IPS-18c (cell line): ENCODE results near the gene ARHGAP28.

Experiments used
- H3K4me3 ChIP-seq: 2 replicates; pipeline ENCODE4 v1.7.0; 2013; ENCODE audit warnings: low read depth, mild to moderate bottlenecking, low read length, moderate library complexity; ENCODE audit not compliant: insufficient read depth
- H3K9me3 ChIP-seq: one replicate; pipeline ENCODE4 v1.6.1; 2013; ENCODE audit warnings: mild to moderate bottlenecking, low read length, moderate library complexity; ENCODE audit not compliant: control insufficient read depth, insufficient read depth

ARHGAP28 gene, protein sequence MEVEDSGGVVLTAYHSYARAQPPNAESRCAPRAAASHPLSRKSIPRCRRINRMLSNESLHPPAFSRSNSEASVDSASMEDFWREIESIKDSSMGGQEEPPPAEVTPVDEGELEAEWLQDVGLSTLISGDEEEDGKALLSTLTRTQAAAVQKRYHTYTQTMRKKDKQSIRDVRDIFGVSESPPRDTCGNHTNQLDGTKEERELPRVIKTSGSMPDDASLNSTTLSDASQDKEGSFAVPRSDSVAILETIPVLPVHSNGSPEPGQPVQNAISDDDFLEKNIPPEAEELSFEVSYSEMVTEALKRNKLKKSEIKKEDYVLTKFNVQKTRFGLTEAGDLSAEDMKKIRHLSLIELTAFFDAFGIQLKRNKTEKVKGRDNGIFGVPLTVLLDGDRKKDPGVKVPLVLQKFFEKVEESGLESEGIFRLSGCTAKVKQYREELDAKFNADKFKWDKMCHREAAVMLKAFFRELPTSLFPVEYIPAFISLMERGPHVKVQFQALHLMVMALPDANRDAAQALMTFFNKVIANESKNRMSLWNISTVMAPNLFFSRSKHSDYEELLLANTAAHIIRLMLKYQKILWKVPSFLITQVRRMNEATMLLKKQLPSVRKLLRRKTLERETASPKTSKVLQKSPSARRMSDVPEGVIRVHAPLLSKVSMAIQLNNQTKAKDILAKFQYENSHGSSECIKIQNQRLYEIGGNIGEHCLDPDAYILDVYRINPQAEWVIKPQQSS

DNA sequence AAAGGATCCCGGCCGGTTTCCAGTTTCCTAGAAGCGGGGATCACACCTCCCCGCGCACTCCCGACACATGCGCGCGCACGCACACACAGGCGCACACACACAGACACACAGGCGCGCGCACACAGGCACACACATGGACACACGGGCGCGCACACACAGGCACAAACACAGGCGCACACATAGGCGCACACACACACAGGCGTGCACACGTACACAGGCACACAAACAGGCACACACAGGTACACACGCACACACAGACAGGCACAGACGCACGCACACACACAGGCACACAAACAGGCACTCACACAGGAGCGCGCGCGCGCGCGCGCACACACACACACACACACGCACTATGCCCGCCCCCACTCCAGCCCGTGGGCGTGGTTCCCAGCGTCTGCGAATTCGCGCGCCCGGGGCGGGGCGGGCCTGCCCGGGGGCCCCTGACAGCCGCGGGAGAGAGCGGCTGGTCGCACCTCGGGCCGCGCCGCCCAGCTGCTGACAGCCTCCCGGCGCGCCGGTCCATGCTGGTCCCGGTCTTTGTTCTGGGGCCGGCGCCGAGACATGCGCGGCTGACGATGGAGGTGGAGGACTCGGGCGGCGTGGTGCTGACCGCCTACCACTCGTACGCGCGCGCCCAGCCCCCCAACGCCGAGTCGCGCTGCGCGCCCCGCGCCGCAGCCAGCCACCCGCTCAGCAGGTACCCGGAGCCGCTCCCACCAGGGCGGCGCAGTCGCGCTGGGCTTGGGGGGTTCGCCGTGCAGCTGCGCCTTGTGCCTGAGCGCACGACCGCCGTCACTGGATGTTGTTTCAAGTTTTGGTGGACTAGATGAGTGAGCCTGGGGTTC lies at the start of gene ARHGAP28:
Gene ARHGAP28, plus strand, starts transcription at position 470 of the 845 bp plus-strand sequence. Its CDS starts 106 bp downstream, at position 576.
- H3K4me3 ChIP-seq = peak within 1 kb of the TSS; percentile 74
- H3K9me3 ChIP-seq = no peaks in the 10 kb centered on the region

DNA sequence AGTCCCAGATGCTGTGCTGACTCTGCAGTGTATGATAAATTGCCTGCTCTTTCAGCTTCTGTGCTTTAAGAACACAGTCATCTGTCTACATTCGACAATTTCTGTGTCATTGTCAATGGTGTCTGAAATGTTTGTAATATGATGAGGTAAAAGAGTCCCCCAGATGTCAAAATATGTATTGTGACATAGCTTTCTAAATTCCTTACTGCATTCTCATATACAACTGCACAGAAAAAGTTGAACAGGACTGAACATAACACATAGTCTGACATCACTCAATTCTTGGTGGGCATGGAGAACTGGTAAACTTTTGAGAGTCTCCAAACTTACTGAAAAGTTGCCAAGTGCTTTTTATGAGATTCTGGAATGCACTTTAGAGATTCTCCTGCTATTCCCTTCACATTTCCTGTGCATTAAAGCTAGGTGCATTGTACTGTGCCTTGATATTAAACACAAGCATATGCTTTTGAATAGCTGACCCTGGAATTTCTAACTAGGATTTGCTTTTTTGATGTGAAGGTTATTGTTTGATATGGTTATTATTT lies 48.1 kb upstream of the ARHGAP28 start:
- no peaks in the 10 kb centered on the region for H3K9me3 ChIP-seq
- no peak overlapping the region for H3K4me3 ChIP-seq

DNA sequence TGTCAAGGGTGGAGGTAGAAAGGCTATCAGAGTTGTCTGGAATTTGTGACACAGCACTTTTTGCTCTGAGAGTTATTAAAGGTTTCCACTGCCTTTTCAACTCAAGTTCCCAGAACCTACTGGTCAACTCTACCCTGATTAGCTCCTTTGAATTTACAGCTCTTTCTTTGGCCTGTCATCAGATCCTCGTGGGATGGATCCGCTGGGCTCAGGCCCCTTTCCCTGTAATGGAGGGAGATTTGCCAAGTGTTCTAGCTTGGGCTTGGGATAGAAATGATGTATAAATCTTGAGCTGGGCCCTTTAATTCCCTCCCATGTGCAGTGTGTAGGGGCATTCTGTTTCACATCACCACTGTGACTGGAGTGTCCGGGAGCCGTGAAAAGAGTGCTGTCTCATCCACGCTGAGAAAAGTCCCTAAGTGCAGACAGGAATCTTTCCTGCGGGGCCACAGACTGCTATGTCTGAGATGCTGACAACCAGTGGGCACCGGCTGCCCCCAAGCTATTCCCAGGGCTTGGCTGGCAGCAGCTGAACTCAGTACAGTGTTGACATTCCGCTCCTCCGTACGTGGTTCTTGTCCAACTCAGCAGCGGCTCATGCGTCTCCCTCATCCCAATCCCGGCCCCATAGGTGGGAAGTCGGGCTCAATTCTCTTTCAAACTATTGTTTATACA lies 46.9 kb upstream of the ARHGAP28 start:
- Histone ChIP-seq H3K9me3 (peaks cover 2% of the 10 kb centered on the region), H3K4me3 (no peak overlapping the region)

DNA sequence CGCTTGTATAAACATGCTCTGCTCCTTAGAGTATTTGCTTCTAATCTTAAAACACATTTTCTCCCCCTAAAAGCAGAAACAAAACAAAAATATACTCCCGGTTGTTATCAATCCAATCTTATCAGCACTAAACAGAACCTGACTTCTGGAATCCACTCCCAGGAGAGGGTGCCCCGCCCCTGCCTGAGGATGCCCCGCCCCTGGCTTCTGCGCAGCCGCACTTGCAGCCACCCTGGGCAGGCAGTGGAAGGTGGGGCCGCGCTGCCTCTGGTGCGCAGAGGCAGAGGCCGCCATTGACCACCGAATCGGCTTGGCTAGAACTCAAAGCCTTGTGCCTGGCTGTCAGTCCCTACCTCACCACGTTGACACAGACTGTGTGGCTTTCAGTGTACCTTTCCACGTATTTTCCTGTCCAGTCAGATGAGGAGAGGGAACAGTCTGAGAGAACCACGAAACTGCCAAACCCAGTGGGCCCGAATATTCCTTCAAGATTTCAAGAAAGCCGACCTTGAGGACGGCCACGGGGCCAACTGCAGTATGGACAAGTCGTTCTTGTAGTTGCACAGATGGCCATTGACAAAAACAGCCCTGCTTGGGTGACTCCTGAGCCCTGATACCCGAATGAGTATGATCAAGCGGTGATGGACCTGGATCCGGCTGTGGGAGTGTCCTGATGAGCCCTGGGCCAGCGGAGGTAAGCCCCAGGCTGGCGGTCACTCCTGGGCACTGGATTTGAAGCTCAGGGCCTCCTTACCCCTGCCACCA lies 46.2 kb upstream of the ARHGAP28 start:
- peaks cover 2% of the 10 kb centered on the region for H3K9me3 ChIP-seq
- no peak overlapping the region for H3K4me3 ChIP-seq

DNA sequence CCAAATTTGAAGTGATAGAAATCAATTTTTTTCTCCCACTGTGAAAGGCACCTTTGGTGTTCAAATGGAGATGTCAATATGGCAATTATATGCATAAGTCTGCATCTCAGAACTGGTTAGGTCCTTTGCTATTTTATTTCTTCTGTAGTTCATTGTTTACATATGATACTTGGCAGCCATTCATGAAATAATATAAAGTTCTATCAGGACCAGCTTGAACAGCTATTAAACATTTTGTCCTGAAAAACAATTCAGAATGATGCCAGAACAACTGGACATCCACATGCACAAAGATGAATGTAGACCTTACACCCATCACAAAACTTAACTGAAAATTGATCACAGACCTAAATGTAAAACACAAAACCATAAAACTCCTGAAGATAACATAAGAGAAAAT lies 41.8 kb upstream of the ARHGAP28 start:
- H3K4me3 ChIP-seq = no peak overlapping the region
- H3K9me3 ChIP-seq = peaks cover 2% of the 10 kb centered on the region

DNA sequence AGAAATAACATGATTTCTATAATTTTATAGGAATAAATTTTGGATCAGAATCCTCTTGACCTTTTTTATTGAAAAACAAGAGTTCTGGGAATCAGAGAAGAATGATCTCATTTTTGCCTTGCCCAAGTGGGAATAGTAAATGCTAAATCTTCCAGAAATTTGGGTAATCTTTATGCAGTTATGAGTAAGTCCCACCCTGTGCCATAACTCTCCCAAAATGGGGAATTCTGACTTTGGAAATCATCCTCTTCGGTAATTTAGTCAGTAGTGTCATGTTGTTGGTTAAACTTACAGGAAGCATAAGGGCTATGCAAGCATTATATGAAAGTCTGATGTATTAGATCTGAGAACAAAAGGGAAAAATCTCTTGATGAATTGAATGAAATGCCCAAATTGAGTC lies 20.6 kb upstream of the ARHGAP28 start:
- Histone ChIP-seq H3K4me3 (no peak overlapping the region), H3K9me3 (no peaks in the 10 kb centered on the region)

DNA sequence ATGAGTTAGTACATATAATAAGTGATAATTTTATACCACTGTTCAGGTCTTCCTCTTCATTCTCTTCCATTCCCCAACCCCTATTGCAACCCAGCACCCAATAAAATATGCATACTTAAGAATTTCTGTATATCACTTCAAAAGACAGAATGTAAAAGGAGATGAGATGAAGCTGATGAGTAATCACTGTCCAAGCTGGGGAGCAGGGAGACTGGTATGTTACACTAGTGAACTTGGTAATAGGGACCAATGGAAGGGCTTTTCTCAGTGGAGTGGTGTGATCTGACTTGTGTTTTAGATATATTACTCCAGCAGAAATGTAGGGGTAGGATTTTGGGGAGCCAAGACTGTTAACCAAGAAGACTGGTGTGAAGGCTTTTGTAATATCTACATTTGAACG lies 18.0 kb upstream of the ARHGAP28 start:
- Histone ChIP-seq H3K4me3 (no peak overlapping the region), H3K9me3 (no peaks in the 10 kb centered on the region)

DNA sequence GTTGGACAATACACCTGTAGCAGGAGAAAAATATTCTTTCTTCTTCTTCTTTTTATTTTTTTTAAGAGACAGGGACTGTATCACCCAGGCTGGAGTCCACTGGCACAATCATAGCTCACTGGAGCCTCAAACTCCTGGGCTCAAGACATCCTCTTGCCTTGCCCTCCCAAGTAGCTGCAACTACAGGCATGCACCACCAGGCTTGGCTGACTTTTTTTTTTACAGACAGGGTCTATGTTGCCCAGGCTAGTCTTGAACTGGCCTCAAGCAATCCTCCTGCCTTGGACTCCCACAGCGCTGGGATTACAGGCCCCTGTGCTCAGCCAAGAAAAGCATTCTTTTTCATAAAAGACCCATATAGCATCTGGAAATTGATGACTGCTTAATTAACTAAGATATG lies 17.1 kb upstream of the ARHGAP28 start:
- Histone ChIP-seq H3K9me3 (no peaks in the 10 kb centered on the region), H3K4me3 (no peak overlapping the region)

DNA sequence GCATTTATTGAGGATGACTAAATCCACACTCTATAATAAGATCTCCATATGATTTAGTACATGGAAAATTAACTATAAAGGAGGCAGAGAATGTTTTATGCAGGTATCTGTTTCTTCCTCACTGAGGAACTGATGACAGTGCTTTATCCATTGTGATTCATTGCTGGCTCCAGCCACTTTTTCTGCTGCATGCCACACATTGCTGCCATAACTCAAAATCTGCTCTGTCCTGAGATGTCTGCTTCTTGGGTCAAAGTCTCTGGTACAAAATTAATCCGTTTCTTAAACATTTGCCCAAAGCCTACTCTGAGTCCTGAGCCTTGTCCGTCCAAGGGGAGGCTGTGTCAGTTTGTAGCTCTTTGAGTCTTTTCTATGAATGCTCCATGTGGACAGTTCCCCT lies 15.5 kb upstream of the ARHGAP28 start:
- no peak overlapping the region for H3K4me3 ChIP-seq
- no peaks in the 10 kb centered on the region for H3K9me3 ChIP-seq

DNA sequence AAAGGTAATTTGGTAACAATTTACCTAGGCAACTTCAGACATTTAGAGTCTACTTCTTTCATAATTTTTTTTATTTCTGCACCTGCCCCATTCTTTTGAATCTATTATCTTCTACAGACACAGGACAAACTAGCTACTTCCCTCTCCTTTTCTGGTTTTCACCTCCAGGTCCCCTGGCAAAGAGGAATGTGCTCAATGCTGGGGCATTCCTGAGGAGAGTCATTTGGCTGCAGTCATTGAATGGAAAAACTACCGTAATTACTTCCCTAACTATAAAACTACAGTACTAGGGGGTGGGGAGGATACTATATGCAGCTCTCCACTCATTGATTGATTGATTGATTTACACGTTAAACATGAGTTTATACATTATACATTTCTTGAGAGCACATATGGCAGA lies 11.2 kb upstream of the ARHGAP28 start:
- H3K9me3 ChIP-seq = no peaks in the 10 kb centered on the region
- H3K4me3 ChIP-seq = no peak overlapping the region; the same call in 1 of the 2 replicates

DNA sequence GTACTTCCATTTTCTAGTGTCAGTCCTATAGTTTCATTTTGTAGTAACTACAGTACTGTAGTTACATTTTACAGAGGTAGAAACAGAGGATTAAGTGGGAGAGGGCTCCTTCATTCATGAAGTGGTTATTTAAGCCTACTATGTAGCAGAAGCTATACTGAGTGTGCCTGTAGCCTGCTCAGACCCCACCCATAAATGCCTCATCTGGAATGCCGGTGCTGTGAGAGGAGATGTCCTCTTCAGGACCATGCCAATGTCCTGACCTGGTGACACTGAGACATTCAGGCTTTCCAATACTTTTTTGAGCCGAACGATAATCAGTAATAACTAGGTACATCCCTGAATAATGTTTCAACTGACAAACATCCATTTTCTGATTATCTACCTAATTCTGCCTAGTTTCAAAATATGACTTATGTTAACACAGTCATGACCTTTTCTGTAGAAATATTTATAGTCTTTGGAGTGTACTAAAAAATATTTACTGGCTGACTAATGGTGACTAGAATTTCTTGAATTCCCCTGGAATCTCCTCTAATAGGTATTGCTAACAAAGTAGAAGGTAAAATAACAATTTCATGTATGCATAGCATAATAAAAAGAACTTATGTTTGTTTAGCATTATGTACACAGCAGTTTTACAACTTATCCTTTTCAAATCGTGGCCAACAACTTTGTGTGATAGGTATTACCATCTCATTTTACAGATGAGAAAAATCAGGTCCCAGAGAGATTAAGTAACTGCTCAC lies 10.2 kb upstream of the ARHGAP28 start:
- H3K4me3 ChIP-seq = no peak overlapping the region
- no peaks in the 10 kb centered on the region for H3K9me3 ChIP-seq

DNA sequence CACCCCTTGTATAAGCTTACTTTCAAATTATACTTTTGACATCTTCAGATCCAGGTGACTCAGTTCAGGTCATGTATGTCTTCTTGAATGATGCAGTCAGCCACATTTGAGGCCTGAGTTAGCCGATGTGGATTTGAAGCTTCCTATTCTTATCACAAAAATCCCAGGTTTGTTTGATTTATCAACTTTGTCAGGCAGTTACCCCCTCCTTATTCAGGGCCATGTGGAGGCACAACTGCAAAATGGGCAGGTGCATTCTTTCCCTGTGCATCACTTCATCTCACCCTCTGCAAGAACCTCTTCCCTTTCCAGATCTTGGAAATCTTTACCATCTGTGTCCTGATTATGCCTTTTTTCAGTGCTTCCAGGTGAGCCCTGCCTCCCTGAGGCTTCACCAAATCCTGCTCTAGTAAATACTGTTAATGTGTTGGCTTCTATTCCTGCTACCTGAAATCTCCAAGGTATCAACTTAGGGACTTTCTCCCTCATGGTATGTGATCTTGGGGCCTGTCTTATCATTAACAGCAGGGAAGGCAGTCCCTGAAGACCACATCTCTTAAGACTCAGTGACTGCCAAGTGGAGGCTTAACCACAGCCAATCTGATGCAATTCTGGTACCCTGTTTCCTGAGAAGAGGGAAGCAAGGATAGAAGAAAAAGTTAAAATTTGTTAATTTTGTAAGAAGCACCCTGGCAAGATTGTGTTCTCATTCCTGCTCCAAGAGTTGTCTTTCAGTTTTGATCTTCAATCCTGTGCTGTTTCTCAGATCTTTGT lies 9.4 kb upstream of the ARHGAP28 start:
- Histone ChIP-seq H3K4me3 (no peak overlapping the region), H3K9me3 (no peaks in the 10 kb centered on the region)

DNA sequence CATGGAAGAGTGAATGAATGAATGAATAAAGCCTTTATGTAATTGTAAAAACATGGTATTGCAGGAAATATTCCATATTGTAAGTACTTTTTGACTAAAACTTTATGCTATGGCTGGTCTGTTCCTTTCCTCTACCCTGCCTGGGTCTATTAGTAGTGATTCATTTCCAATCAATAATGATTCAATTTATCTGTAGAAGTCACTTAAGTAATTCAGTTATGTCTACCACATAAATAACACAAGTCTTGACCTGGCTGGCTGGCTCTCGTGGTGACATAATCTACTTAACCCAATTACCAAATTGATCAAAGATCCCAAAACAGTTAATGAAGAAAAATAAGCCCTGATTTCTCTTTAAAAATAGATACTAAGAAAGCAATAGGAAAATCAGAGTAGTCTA lies 7.8 kb upstream of the ARHGAP28 start:
- Histone ChIP-seq H3K4me3 (no peak overlapping the region), H3K9me3 (no peaks in the 10 kb centered on the region)

DNA sequence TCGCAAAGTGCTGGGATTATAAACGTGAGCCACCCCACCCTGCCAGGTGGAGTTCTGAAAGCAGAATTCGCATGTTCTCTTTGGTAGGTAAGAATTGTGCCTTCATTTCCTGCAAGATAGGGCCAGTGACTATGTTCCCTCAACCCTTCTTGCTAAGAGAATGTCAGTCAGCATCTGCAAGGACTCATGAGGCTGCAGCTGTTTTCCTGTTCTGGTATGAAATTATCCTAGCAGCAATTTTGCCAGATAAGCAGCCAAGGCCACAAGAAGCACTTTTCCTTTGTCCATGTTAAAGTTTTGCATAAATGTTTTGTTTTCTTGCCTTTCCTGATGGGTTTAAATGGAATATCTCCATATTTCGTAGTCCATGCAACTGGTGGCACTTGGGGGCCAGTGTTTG lies 6.8 kb upstream of the ARHGAP28 start:
- no peaks in the 10 kb centered on the region for H3K9me3 ChIP-seq
- no peak overlapping the region for H3K4me3 ChIP-seq

DNA sequence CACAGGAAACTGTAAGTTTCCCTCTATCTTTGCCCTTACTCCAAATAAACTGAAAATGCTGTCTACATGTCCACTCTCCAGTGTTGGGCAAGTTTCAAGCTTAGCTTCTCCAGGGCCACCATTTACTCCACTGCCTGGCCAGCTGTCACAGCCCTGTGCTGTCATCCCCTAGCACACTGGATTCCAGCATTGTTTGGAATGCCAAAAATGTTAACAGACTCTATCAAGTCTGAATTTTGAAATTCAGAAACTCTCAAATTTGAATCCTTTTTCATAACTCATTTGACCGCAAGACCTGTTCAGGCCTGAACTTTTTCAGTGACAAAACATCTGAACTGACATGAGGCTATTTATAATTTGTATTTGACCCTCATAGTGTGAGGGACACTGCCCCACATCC lies 5.2 kb upstream of the ARHGAP28 start:
- H3K9me3 ChIP-seq = no peaks in the 10 kb centered on the region
- H3K4me3 ChIP-seq = no peak overlapping the region
